H9 (cell line): Measurements from ENCODE around the gene IGFBP7. TPM values are rescaled to one million over a fixed set of nuclear protein-coding genes. Genes with fewer than 3 reads are reported as not detected.

ENCODE experiments used
- DNase-seq: peaks from one replicate; pipeline ENCODE4 v3.0.0-alpha.2; 2017
- H2AFZ ChIP-seq: one replicate; pipeline ENCODE4 v1.6.1; 2013; ENCODE audit warnings: mild to moderate bottlenecking, low read length, control low read depth, moderate library complexity
- H2AK5ac ChIP-seq: 2 replicates; pipeline ENCODE4 v1.6.1; 2013; ENCODE audit warnings: low read length, control low read depth, mixed read lengths; ENCODE audit not compliant: insufficient read length
- H2BK120ac ChIP-seq: one replicate; pipeline ENCODE4 v1.6.1; 2013; ENCODE audit warnings: low read depth, mild to moderate bottlenecking, low read length, control low read depth, inconsistent platforms; ENCODE audit not compliant: poor library complexity, severe bottlenecking
- H2BK12ac ChIP-seq: 2 replicates; pipeline ENCODE4 v1.6.1; 2013; ENCODE audit warnings: low read length, control low read depth, mixed read lengths, low read depth; ENCODE audit not compliant: insufficient read length
- H2BK15ac ChIP-seq: 2 replicates; pipeline ENCODE4 v1.6.1; 2013; ENCODE audit warnings: low read depth, low read length, control low read depth
- H2BK20ac ChIP-seq: one replicate; pipeline ENCODE4 v1.6.1; 2013; ENCODE audit warnings: low read depth, mild to moderate bottlenecking, low read length, control low read depth, inconsistent platforms; ENCODE audit not compliant: poor library complexity, severe bottlenecking
- H2BK5ac ChIP-seq: 2 replicates; pipeline ENCODE4 v1.6.1; 2013; ENCODE audit warnings: low read length, control low read depth, mixed read lengths; ENCODE audit not compliant: insufficient read length
- H3K14ac ChIP-seq: 2 replicates; pipeline ENCODE4 v1.6.1; 2013; ENCODE audit warnings: low read length, control low read depth; ENCODE audit not compliant: insufficient read depth
- H3K18ac ChIP-seq: 2 replicates; pipeline ENCODE4 v1.6.1; 2013; ENCODE audit warnings: low read depth, mild to moderate bottlenecking, mixed read lengths, low read length, control low read depth; ENCODE audit not compliant: insufficient read length
- H3K23ac ChIP-seq: 2 replicates; pipeline ENCODE4 v1.6.1; 2013; ENCODE audit warnings: low read length, control low read depth, mixed read lengths, low read depth; ENCODE audit not compliant: insufficient read length
- H3K23me2 ChIP-seq: 2 replicates; pipeline ENCODE4 v1.6.1; 2013; ENCODE audit warnings: low read depth, mild to moderate bottlenecking, mixed read lengths, low read length, control low read depth; ENCODE audit not compliant: insufficient read length, poor library complexity, severe bottlenecking
- H3K27ac ChIP-seq: 2 replicates; pipeline ENCODE4 v1.5.1; 2013; ENCODE audit warnings: low read length, control low read depth, mixed read lengths, low read depth; ENCODE audit not compliant: insufficient read length
- H3K27me3 ChIP-seq: 2 replicates; pipeline ENCODE4 v1.6.1; 2013; ENCODE audit warnings: low read length, control low read depth, inconsistent platforms; ENCODE audit not compliant: insufficient read depth
- H3K4ac ChIP-seq: 2 replicates; pipeline ENCODE4 v1.6.1; 2013; ENCODE audit warnings: low read depth, mild to moderate bottlenecking, control low read depth, inconsistent platforms, low read length, moderate library complexity
- H3K4me1 ChIP-seq: 2 replicates; pipeline ENCODE4 v1.6.1; 2013; ENCODE audit warnings: low read length, control low read depth, inconsistent platforms; ENCODE audit not compliant: insufficient read depth
- H3K4me2 ChIP-seq: 2 replicates; pipeline ENCODE4 v1.6.1; 2013; ENCODE audit warnings: low read length, control low read depth, mixed read lengths; ENCODE audit not compliant: insufficient read length, insufficient read depth
- H3K56ac ChIP-seq: 2 replicates; pipeline ENCODE4 v1.6.1; 2013; ENCODE audit warnings: low read depth, mild to moderate bottlenecking, mixed read lengths, low read length, control low read depth; ENCODE audit not compliant: insufficient read length
- H3K79me1 ChIP-seq: 2 replicates; pipeline ENCODE4 v1.6.1; 2013; ENCODE audit warnings: low read depth, mild to moderate bottlenecking, moderate library complexity, low read length, control low read depth, inconsistent platforms; ENCODE audit not compliant: insufficient read depth, poor library complexity, severe bottlenecking
- H3K79me2 ChIP-seq: 2 replicates; pipeline ENCODE4 v1.6.1; 2013; ENCODE audit warnings: low read length, control low read depth, inconsistent platforms; ENCODE audit not compliant: insufficient read depth
- H3K9ac ChIP-seq: 2 replicates; pipeline ENCODE4 v1.6.1; 2013; ENCODE audit warnings: low read length, control low read depth, mixed read lengths; ENCODE audit not compliant: insufficient read length; ENCODE audit errors: extremely low read depth
- H3K9me3 ChIP-seq: one replicate; pipeline ENCODE4 v1.6.1; 2013; ENCODE audit warnings: low read depth, low read length, inconsistent platforms; ENCODE audit not compliant: control insufficient read depth
- H3T11ph ChIP-seq: one replicate; pipeline ENCODE4 v1.6.1; 2013; ENCODE audit warnings: mild to moderate bottlenecking, low read length, control low read depth, inconsistent platforms
- H4K20me1 ChIP-seq: one replicate; pipeline ENCODE4 v1.6.1; 2013; ENCODE audit not compliant: control insufficient read depth, insufficient read length, insufficient read depth
- H4K5ac ChIP-seq: 2 replicates; pipeline ENCODE4 v1.6.1; 2013; ENCODE audit warnings: low read depth, mild to moderate bottlenecking, mixed read lengths, low read length, control low read depth; ENCODE audit not compliant: insufficient read length
- H4K8ac ChIP-seq: replicated peaks from 2 replicates; pipeline ENCODE4 v1.6.1; 2013; ENCODE audit warnings: low read length, control low read depth, mixed read lengths, low read depth; ENCODE audit not compliant: insufficient read length
- H4K91ac ChIP-seq: 2 replicates; pipeline ENCODE4 v1.6.1; 2013; ENCODE audit warnings: low read depth, mild to moderate bottlenecking, moderate library complexity, mixed read lengths, low read length, control low read depth; ENCODE audit not compliant: insufficient read length
- H3K27ac Mint-ChIP-seq, 3 experiments: 2 replicates in 2 of 3; 3 replicates in 1 of 3; pipeline ENCODE4 v1.8.0; 2020 to 2021; ENCODE audit warnings: mixed read lengths in 3 of 3, mild to moderate bottlenecking in 1 of 3, moderate library complexity in 1 of 3
- H3K27me3 Mint-ChIP-seq: 2 replicates; pipeline ENCODE4 v1.8.0; 2021; ENCODE audit warnings: low read depth, mild to moderate bottlenecking, moderate library complexity, mixed read lengths
- H3K36me3 Mint-ChIP-seq, 3 experiments: 2 replicates in 2 of 3; 3 replicates in 1 of 3; pipeline ENCODE4 v1.8.0; 2020 to 2021; ENCODE audit warnings: low read depth in 3 of 3, mixed read lengths in 3 of 3; ENCODE audit not compliant: insufficient read depth in 1 of 3
- H3K4me1 Mint-ChIP-seq, 2 experiments: 2 replicates each; pipeline ENCODE4 v1.8.0; 2020; ENCODE audit warnings: mixed read lengths in 2 of 2
- H3K4me3 Mint-ChIP-seq, 2 experiments: 2 replicates in 1 of 2; 3 replicates in 1 of 2; pipeline ENCODE4 v1.8.0; 2020 to 2021; ENCODE audit warnings: mild to moderate bottlenecking in 2 of 2, mixed read lengths in 2 of 2, moderate library complexity in 1 of 2
- H3K9me3 Mint-ChIP-seq, 2 experiments: 2 replicates in 1 of 2; 3 replicates in 1 of 2; pipeline ENCODE4 v1.8.0; 2020; ENCODE audit warnings: mild to moderate bottlenecking in 2 of 2, mixed read lengths in 2 of 2, moderate library complexity in 1 of 2
- CTCF ChIP-seq: fragments of 200-600 bp; sonication (generic); conservative IDR thresholded peaks from 3 replicates; pipeline ENCODE4 v1.8.0; 2021; ENCODE audit warnings: antibody characterized with exemption, mild to moderate bottlenecking
- WGBS: extraction: QIAGEN DNeasy Blood & Tissue Kit; methylation state at CpG from one replicate; pipeline ENCODE4 v1.1.7; 2013; ENCODE audit warnings: missing lambda C conversion rate, low lambda C conversion rate, mixed read lengths; ENCODE audit not compliant: insufficient read length; ENCODE audit errors: extremely low coverage; 5-methylcytosine and 5-hydroxymethylcytosine counted together
- total RNA-seq: library from RNA; stranded (reverse); gene quantifications from 2 replicates; pipeline ENCODE4 v1.2.1, GENCODE V29; 2021

Gene IGFBP7
- total RNA-seq, 1 experiment from 2014 or later = 0.37 TPM

GRCh38 chr4:57013543-57014120 lies 96.6 kb downstream of the IGFBP7 start:
- no peak overlapping the region for H2BK120ac ChIP-seq
- H2AK5ac ChIP-seq = no peak overlapping the region
- no peak for DNase-seq
- H3K36me3 Mint-ChIP-seq = peaks cover 33 to 75% (median 66%) of the 10 kb centered on the region in 3 experiments; a peak in 6 of 7 replicates
- no peaks in the 10 kb centered on the region for H3K4me1 ChIP-seq
- H3K79me1 ChIP-seq = no peaks in the 10 kb centered on the region
- H3K56ac ChIP-seq = no peak overlapping the region
- H2BK5ac ChIP-seq = no peak overlapping the region
- H3K27ac Mint-ChIP-seq = no peak overlapping the region
- H4K91ac ChIP-seq = no peak overlapping the region
- no peaks in the 10 kb centered on the region for H4K20me1 ChIP-seq
- no peaks in the 10 kb centered on the region for H3K27me3 Mint-ChIP-seq
- no peak overlapping the region for H4K5ac ChIP-seq
- no peak overlapping the region for H2BK20ac ChIP-seq
- no CpG with 5 or more reads among the region's 4 CpGs for WGBS
- H2BK15ac ChIP-seq = no peak overlapping the region
- no peak overlapping the region for H3T11ph ChIP-seq
- H3K23me2 ChIP-seq = no peaks in the 10 kb centered on the region
- H3K9me3 ChIP-seq = no peaks in the 10 kb centered on the region
- no peak overlapping the region for H4K8ac ChIP-seq
- H3K14ac ChIP-seq = no peak overlapping the region
- no peak overlapping the region for H2AFZ ChIP-seq
- no peaks in the 10 kb centered on the region for H3K4me1 Mint-ChIP-seq
- no peak overlapping the region for H3K27ac ChIP-seq
- no peak overlapping the region for H3K4me2 ChIP-seq
- H3K27me3 ChIP-seq = no peaks in the 10 kb centered on the region
- no peak for TF ChIP-seq CTCF
- H3K4ac ChIP-seq = no peak overlapping the region
- H3K79me2 ChIP-seq = no peaks in the 10 kb centered on the region
- H3K9me3 Mint-ChIP-seq = no peaks in the 10 kb centered on the region
- no peak overlapping the region for H2BK12ac ChIP-seq
- no peak overlapping the region for H3K4me3 Mint-ChIP-seq
- H3K18ac ChIP-seq = no peak overlapping the region
- H3K23ac ChIP-seq = no peak overlapping the region
- H3K9ac ChIP-seq = no peak overlapping the region
